ENCODE data around the gene CNOT6L. TPM values are rescaled to one million over a fixed set of nuclear protein-coding genes. Genes with fewer than 3 reads are reported as not detected.

The CNOT6L gene
- polyA plus RNA-seq, 1 of the 3 experiments (the other 2 are of a cell fraction), result 2.8 TPM

DNA sequence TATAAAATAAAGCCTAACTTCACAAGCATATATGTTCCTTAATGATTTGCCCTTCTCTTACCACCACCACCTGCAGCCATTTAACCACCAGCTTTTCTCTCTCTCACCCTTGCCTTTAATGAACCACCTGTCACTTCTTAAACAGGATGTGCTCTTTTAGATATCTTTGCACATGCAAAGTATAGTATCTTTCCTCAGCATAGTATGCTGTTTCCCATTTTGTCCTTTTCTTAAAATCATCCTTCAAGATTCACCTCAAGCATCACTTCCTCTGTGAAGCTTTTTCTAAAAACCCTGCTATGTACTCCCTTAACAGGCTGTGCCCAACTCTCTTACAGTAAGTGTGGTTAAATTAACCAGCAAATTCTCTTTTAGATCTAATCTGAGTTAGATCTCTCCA is 8.2 kb upstream of the CNOT6L start (continued):
- no peak for TF ChIP-seq IRF3 (IDR thresholded peaks at IDR 0.05; ENCODE audit: low read depth, low read length)
- TF ChIP-seq CHD2 (IDR thresholded peaks at IDR 0.05; ENCODE audit: low read length, partially characterized antibody), result no peak

- H3K9ac ChIP-seq, result no peak overlapping the region
- H4K20me1 ChIP-seq (ENCODE audit: insufficient read depth), result no peaks in the 10 kb centered on the region
- no peaks in the 10 kb centered on the region for H3K9me3 ChIP-seq
- DNase-seq, result no peak
- no peaks in the 10 kb centered on the region for H3F3A ChIP-seq (replicated peaks; ENCODE audit: insufficient read depth)
- WGBS (ENCODE audit: low lambda C conversion rate), result 67% methylated on average over 6 of the region's 6 CpGs
- no peak overlapping the region for H3K27ac ChIP-seq (ENCODE audit: low read depth in 2 of 2, low read length in 1 of 2)
- no peak overlapping the region for H2AFZ ChIP-seq (ENCODE audit: low read depth)
- H3K27me3 ChIP-seq (ENCODE audit: insufficient read depth), result no peaks in the 10 kb centered on the region; the same call in 1 of the 2 replicates
- no peak for TF ChIP-seq FOXM1 (IDR thresholded peaks at IDR 0.05; ENCODE audit: low read depth)
- TF ChIP-seq RAD21 (IDR thresholded peaks at IDR 0.05; ENCODE audit: low read length), result no peak
- no peak for TF ChIP-seq SMC3 (IDR thresholded peaks at IDR 0.05; ENCODE audit: low read depth, low read length)
- TF ChIP-seq MAX (IDR thresholded peaks at IDR 0.05; ENCODE audit: low read depth), result no peak
- TF ChIP-seq USF1 (IDR thresholded peaks at IDR 0.05; ENCODE audit: borderline replicate concordance, low read depth), result no peak
- no peak for TF ChIP-seq JUND (IDR thresholded peaks at IDR 0.05)
- TF ChIP-seq GABPA (IDR thresholded peaks at IDR 0.05; ENCODE audit: low read depth), result no peak
- TF ChIP-seq, protein P1, sequence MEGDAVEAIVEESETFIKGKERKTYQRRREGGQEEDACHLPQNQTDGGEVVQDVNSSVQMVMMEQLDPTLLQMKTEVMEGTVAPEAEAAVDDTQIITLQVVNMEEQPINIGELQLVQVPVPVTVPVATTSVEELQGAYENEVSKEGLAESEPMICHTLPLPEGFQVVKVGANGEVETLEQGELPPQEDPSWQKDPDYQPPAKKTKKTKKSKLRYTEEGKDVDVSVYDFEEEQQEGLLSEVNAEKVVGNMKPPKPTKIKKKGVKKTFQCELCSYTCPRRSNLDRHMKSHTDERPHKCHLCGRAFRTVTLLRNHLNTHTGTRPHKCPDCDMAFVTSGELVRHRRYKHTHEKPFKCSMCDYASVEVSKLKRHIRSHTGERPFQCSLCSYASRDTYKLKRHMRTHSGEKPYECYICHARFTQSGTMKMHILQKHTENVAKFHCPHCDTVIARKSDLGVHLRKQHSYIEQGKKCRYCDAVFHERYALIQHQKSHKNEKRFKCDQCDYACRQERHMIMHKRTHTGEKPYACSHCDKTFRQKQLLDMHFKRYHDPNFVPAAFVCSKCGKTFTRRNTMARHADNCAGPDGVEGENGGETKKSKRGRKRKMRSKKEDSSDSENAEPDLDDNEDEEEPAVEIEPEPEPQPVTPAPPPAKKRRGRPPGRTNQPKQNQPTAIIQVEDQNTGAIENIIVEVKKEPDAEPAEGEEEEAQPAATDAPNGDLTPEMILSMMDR (IDR thresholded peaks at IDR 0.05), result no peak
- TF ChIP-seq FOSL2 (IDR thresholded peaks at IDR 0.05; ENCODE audit: borderline replicate concordance, low read depth), result no peak
- no peak for TF ChIP-seq RFX5 (IDR thresholded peaks at IDR 0.05; ENCODE audit: low read length)
- TF ChIP-seq, protein P2, sequence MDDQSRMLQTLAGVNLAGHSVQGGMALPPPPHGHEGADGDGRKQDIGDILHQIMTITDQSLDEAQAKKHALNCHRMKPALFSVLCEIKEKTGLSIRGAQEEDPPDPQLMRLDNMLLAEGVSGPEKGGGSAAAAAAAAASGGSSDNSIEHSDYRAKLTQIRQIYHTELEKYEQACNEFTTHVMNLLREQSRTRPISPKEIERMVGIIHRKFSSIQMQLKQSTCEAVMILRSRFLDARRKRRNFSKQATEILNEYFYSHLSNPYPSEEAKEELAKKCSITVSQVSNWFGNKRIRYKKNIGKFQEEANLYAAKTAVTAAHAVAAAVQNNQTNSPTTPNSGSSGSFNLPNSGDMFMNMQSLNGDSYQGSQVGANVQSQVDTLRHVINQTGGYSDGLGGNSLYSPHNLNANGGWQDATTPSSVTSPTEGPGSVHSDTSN (IDR thresholded peaks at IDR 0.05), result no peak
- no peak for TF ChIP-seq CHD2 (IDR thresholded peaks at IDR 0.05; ENCODE audit: low read length, partially characterized antibody)
- TF ChIP-seq EP300 (IDR thresholded peaks at IDR 0.05; ENCODE audit: borderline replicate concordance in 1 of 2, low read depth in 1 of 2, low read length in 1 of 2), result no peak
- TF ChIP-seq TEAD4 (IDR thresholded peaks at IDR 0.05; ENCODE audit: borderline replicate concordance, insufficient read depth), result no peak
- no peak for TF ChIP-seq TCF12 (IDR thresholded peaks at IDR 0.05)
- no peak for TF ChIP-seq NRF1 (IDR thresholded peaks at IDR 0.05; ENCODE audit: low read depth, low read length)
- TF ChIP-seq, protein P3, sequence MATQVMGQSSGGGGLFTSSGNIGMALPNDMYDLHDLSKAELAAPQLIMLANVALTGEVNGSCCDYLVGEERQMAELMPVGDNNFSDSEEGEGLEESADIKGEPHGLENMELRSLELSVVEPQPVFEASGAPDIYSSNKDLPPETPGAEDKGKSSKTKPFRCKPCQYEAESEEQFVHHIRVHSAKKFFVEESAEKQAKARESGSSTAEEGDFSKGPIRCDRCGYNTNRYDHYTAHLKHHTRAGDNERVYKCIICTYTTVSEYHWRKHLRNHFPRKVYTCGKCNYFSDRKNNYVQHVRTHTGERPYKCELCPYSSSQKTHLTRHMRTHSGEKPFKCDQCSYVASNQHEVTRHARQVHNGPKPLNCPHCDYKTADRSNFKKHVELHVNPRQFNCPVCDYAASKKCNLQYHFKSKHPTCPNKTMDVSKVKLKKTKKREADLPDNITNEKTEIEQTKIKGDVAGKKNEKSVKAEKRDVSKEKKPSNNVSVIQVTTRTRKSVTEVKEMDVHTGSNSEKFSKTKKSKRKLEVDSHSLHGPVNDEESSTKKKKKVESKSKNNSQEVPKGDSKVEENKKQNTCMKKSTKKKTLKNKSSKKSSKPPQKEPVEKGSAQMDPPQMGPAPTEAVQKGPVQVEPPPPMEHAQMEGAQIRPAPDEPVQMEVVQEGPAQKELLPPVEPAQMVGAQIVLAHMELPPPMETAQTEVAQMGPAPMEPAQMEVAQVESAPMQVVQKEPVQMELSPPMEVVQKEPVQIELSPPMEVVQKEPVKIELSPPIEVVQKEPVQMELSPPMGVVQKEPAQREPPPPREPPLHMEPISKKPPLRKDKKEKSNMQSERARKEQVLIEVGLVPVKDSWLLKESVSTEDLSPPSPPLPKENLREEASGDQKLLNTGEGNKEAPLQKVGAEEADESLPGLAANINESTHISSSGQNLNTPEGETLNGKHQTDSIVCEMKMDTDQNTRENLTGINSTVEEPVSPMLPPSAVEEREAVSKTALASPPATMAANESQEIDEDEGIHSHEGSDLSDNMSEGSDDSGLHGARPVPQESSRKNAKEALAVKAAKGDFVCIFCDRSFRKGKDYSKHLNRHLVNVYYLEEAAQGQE (IDR thresholded peaks at IDR 0.05; ENCODE audit: low read depth, low read length), result no peak
- no peak for TF ChIP-seq POLR2AphosphoS5 (IDR thresholded peaks at IDR 0.05; ENCODE audit: low read depth, low read length)
- TF ChIP-seq MXI1 (IDR thresholded peaks at IDR 0.05; ENCODE audit: low read depth, low read length), result no peak
- peaks cover 0 to 2% of the 10 kb centered on the region in 2 experiments; a peak in 1 of 4 replicates for H3K4me1 ChIP-seq (ENCODE audit: control insufficient read depth in 1 of 2, insufficient read depth in 2 of 2, low read depth in 1 of 2, low read length in 1 of 2)
- H3K4me3 ChIP-seq (ENCODE audit: low read depth in 2 of 2, low read length in 1 of 2), result no peak overlapping the region
- H3K4me2 ChIP-seq, result no peak overlapping the region
- ChIA-PET POLR2A (no interaction called here), CTCF (no interaction called here)
- no peaks in the 10 kb centered on the region for H3K36me3 ChIP-seq (replicated peaks in 1 of 2; ENCODE audit: control insufficient read depth in 1 of 2, insufficient read depth in 2 of 2, low read length in 1 of 2)
- no peaks in the 10 kb centered on the region for H3K9me2 ChIP-seq
- no peaks in the 10 kb centered on the region for H3K79me2 ChIP-seq (ENCODE audit: insufficient read depth)
These were observed 7.1 kb upstream of the CNOT6L start for GRCh38 chr4:77826275-77826674.
